PC-9 (cell line): Measurements from ENCODE around the gene ADGRV1.

Experiments used
- EZH2 ChIP-seq: fragments of 200-600 bp; sonication (generic); IDR thresholded peaks from 2 replicates; pipeline ENCODE4 v1.8.0; 2017; ENCODE audit warnings: antibody characterized with exemption, low read depth
- TF ChIP-seq, protein P1 (sequence below): fragments of 200-600 bp; sonication (generic); conservative IDR thresholded peaks from 2 replicates; pipeline ENCODE4 v1.6.1; 2017; ENCODE audit warnings: mixed run types, antibody characterized with exemption, mild to moderate bottlenecking, moderate library complexity

GRCh38 chr5:90657788-90658187 is 99.2 kb downstream of the ADGRV1 start:
- TF ChIP-seq, protein P1, sequence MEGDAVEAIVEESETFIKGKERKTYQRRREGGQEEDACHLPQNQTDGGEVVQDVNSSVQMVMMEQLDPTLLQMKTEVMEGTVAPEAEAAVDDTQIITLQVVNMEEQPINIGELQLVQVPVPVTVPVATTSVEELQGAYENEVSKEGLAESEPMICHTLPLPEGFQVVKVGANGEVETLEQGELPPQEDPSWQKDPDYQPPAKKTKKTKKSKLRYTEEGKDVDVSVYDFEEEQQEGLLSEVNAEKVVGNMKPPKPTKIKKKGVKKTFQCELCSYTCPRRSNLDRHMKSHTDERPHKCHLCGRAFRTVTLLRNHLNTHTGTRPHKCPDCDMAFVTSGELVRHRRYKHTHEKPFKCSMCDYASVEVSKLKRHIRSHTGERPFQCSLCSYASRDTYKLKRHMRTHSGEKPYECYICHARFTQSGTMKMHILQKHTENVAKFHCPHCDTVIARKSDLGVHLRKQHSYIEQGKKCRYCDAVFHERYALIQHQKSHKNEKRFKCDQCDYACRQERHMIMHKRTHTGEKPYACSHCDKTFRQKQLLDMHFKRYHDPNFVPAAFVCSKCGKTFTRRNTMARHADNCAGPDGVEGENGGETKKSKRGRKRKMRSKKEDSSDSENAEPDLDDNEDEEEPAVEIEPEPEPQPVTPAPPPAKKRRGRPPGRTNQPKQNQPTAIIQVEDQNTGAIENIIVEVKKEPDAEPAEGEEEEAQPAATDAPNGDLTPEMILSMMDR: no peak
- no peak for TF ChIP-seq EZH2
